ENCODE results near the gene NR3C1. TPM values are rescaled to one million over a fixed set of nuclear protein-coding genes. Genes with fewer than 3 reads are reported as not detected.

Gene NR3C1
- total RNA-seq, 2 donors from 2014 or later: 56.5 to 58.1 TPM

DNA sequence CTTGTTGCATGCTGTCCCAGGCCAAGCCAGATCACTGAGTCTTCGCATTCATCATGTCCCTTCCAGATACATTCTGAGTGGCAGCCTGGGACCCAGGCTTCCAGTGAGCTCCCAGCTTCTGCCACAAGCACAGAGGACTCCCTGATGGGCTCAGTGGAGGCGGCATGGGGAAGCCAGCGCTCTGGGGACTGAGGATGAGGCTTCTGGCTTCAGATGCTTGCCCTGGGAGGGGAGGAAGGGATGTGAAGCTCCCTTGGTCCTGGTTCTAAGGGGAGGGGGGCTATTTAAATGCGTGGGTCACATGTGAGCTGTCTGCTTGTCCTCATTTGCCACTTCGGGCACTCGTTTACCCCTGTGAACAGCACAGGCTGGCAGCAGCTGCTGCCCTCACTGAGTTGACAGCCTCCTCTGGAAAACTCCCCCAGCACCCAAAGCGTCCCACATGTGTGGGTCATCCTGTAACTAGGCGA lies 174.0 kb downstream of the NR3C1 start:
- Histone ChIP-seq H3K27me3 (replicated peaks; ENCODE audit: insufficient read depth) (no peaks in the 10 kb centered on the region), H3K9me3 (no peaks in the 10 kb centered on the region), H3K4me1 (ENCODE audit: control insufficient read depth in 1 of 2, low read depth in 2 of 2) (peaks cover 0 to 9% of the 10 kb centered on the region in 2 donors), H3K4me3 (no peak overlapping the region), H3K36me3 (no peaks in the 10 kb centered on the region), H3K27ac (no peak overlapping the region)
- DNase-seq (ENCODE audit: low spot score) (no peak), ATAC-seq (ENCODE audit: insufficient number of reproducible peaks, low FRiP score, low read depth) (no peak)
- TF ChIP-seq, protein P1, sequence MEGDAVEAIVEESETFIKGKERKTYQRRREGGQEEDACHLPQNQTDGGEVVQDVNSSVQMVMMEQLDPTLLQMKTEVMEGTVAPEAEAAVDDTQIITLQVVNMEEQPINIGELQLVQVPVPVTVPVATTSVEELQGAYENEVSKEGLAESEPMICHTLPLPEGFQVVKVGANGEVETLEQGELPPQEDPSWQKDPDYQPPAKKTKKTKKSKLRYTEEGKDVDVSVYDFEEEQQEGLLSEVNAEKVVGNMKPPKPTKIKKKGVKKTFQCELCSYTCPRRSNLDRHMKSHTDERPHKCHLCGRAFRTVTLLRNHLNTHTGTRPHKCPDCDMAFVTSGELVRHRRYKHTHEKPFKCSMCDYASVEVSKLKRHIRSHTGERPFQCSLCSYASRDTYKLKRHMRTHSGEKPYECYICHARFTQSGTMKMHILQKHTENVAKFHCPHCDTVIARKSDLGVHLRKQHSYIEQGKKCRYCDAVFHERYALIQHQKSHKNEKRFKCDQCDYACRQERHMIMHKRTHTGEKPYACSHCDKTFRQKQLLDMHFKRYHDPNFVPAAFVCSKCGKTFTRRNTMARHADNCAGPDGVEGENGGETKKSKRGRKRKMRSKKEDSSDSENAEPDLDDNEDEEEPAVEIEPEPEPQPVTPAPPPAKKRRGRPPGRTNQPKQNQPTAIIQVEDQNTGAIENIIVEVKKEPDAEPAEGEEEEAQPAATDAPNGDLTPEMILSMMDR (IDR thresholded peaks at IDR 0.05): no peak

DNA sequence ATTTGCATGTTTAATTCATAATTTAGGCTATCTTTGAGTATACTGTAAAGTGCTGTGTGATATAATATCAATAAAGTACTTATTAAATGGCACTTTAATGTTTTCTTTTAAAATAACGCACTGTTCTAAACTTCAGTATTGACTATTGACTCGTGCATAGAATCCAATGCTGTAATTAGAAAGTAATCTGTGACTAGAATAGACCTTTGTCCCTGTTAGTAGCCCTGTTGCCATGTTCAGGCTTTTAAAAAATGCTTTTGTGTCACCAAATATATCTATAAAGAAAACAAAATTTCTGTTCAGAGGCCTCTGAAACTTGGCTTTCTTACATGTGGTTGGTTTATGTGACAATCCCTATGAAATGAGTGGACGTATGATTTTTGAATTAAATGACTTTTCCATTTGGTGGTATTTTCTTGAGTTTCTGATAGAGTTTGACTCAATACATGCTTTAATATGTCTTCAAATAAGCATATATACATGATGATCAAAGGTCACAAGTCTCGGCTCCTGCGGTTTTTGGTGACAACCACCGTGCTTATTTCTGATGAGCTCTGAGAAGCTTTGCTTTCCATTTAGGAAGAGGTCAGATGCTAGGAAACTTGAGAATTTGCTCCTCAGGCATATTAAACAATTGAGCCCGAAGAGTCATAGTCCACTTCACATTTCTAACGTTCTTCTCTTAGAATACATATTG lies 174.7 kb downstream of the NR3C1 start:
- H3K27ac ChIP-seq: no peak overlapping the region
- H3K4me3 ChIP-seq: no peak overlapping the region
- H3K9me3 ChIP-seq: no peaks in the 10 kb centered on the region
- H3K4me1 ChIP-seq (ENCODE audit: control insufficient read depth in 1 of 2, low read depth in 2 of 2): peaks cover 0 to 9% of the 10 kb centered on the region in 2 donors
- no peak for ATAC-seq (ENCODE audit: insufficient number of reproducible peaks, low FRiP score, low read depth)
- TF ChIP-seq, protein P1 (IDR thresholded peaks at IDR 0.05): no peak
- DNase-seq (ENCODE audit: low spot score): no peak
- H3K36me3 ChIP-seq: no peaks in the 10 kb centered on the region
- H3K27me3 ChIP-seq (replicated peaks; ENCODE audit: insufficient read depth): no peaks in the 10 kb centered on the region
